22Rv1 (cell line): Measurements from ENCODE around the gene DPH2.
A peak's percentile ranks its signal among the peaks of the same experiment; 100 is the strongest.

Experiments used
- H3K27ac ChIP-seq: fragments of 450-650 bp; 2 replicates; pipeline ENCODE4 v1.5.1; 2017
- CTCF ChIP-seq: fragments of 450-650 bp; IDR thresholded peaks from 2 replicates; pipeline ENCODE4 v1.5.1; 2017; ENCODE audit warnings: mild to moderate bottlenecking
- ZFX ChIP-seq: fragments of 450-650 bp; IDR thresholded peaks from 2 replicates; pipeline ENCODE4 v1.6.1; 2017; ENCODE audit warnings: antibody characterized with exemption, borderline replicate concordance

The DPH2 gene

GRCh38 chr1:43962324-43962723 is 7.5 kb upstream of the DPH2 start:
- TF ChIP-seq ZFX (no peak), CTCF (no peak)
- no peak overlapping the region for H3K27ac ChIP-seq

- TF ChIP-seq CTCF = no peak
- no peak for TF ChIP-seq ZFX
- no peak overlapping the region for H3K27ac ChIP-seq
These were observed 6.8 kb upstream of the DPH2 start for GRCh38 chr1:43963006-43963405.

GRCh38 chr1:43963890-43964289 is 5.9 kb upstream of the DPH2 start:
- no peak overlapping the region for H3K27ac ChIP-seq
- TF ChIP-seq CTCF (no peak), ZFX (no peak)

GRCh38 chr1:43965316-43965715 is 4.5 kb upstream of the DPH2 start:
- TF ChIP-seq CTCF (no peak), ZFX (no peak)

GRCh38 chr1:43968348-43968948 is 1.4 kb upstream of the DPH2 start:
- H3K27ac ChIP-seq = no peak overlapping the region
- TF ChIP-seq CTCF (no peak), ZFX (no peak)

More at GRCh38 chr1:43965316-43965715, 4.5 kb upstream of the DPH2 start:
- no peak overlapping the region for H3K27ac ChIP-seq

- no peak for TF ChIP-seq ZFX
- no peak for TF ChIP-seq CTCF
- peak overlapping the region; percentile 30; the same call in 1 of the 2 replicates for H3K27ac ChIP-seq
These were observed 429 bp upstream of the DPH2 start for GRCh38 chr1:43969416-43969745.

GRCh38 chr1:43970502-43970901 is 692 bp downstream of the DPH2 start:
- H3K27ac ChIP-seq = peak overlapping the region; percentile 30; the same call in 1 of the 2 replicates
- no peak for TF ChIP-seq ZFX
- no peak for TF ChIP-seq CTCF
